ENCODE data around the gene ENKUR. TPM values are rescaled to one million over a fixed set of nuclear protein-coding genes. Genes with fewer than 3 reads are reported as not detected.

The ENKUR gene
- total RNA-seq, 1 experiment from 2014 or later, result 0.13 TPM

GRCh38 chr10:25059990-25060389 is 44.0 kb upstream of the ENKUR start:
- Histone ChIP-seq H3K4me3 (ENCODE audit: low read depth in 2 of 2, low read length in 2 of 2) (no peak overlapping the region), H3K27ac (ENCODE audit: low read length) (no peak overlapping the region), H3K27me3 (ENCODE audit: control insufficient read depth, insufficient read depth, low read length) (no peaks in the 10 kb centered on the region), H3K4me1 (ENCODE audit: control insufficient read depth, insufficient read depth, low read length) (peaks cover 8% of the 10 kb centered on the region), H3K9me3 (ENCODE audit: control insufficient read depth, insufficient read depth, low read depth, low read length) (no peaks in the 10 kb centered on the region), H3K36me3 (ENCODE audit: control insufficient read depth, insufficient read depth, low read length) (no peaks in the 10 kb centered on the region)
- TF ChIP-seq SIN3A (IDR thresholded peaks at IDR 0.05; ENCODE audit: borderline replicate concordance, insufficient read depth, low read depth, low read length), result no peak
- no peak for TF ChIP-seq REST (IDR thresholded peaks at IDR 0.05; ENCODE audit: insufficient read depth in 1 of 2, low read depth in 2 of 2, low read length in 1 of 2)
- no peak for TF ChIP-seq TCF7L2 (IDR thresholded peaks at IDR 0.05; ENCODE audit: low read depth, low read length)
- no peak for TF ChIP-seq POLR2AphosphoS5 (IDR thresholded peaks at IDR 0.05; ENCODE audit: low read depth, low read length)
- TF ChIP-seq CTCF (IDR thresholded peaks at IDR 0.05), result no peak
- DNase-seq (ENCODE audit: low read depth, low spot score), result no peak
- ChIA-PET CTCF (interaction anchor here (0.6 kb wide), 1 partner anchor 414 kb away, joined by 3 read pairs; no protein-coding TSS in a partner anchor), POLR2A (no interaction called here)
- in situ Hi-C loops (cut with HindIII; ENCODE audit: low pct_unique_long_range_greater_than_20kb, low sequenced_read_pairs), result no loop called here
- BruUV-seq (replicated peaks), result no TSS peak
- peak; percentile 81 for ATAC-seq
- intact Hi-C loops (cut with micrococcal nuclease; ENCODE audit: unreplicated experiment), result no loop called here

- H3K27ac ChIP-seq (ENCODE audit: low read length), result no peak overlapping the region
- no TSS peak for BruUV-seq (replicated peaks)
- in situ Hi-C loops (cut with HindIII; ENCODE audit: low pct_unique_long_range_greater_than_20kb, low sequenced_read_pairs) (no loop called here), intact Hi-C loops (cut with micrococcal nuclease; ENCODE audit: unreplicated experiment) (no loop called here)
- POLR2A ChIA-PET, result interaction anchor here (0.6 kb wide), 1 partner anchor 156 kb away, joined by 5 read pairs; no protein-coding TSS in a partner anchor
- no peak for ATAC-seq
- no peaks in the 10 kb centered on the region for H3K36me3 ChIP-seq (ENCODE audit: control insufficient read depth, insufficient read depth, low read length)
- H3K9me3 ChIP-seq (ENCODE audit: control insufficient read depth, insufficient read depth, low read depth, low read length), result no peaks in the 10 kb centered on the region
- CTCF ChIA-PET, result interaction anchor here (0.6 kb wide), 1 partner anchor 56 kb away, joined by 4 read pairs; no protein-coding TSS in a partner anchor
- DNase-seq (ENCODE audit: low read depth, low spot score), result no peak
- TF ChIP-seq REST (IDR thresholded peaks at IDR 0.05; ENCODE audit: insufficient read depth in 1 of 2, low read depth in 2 of 2, low read length in 1 of 2) (no peak), SIN3A (IDR thresholded peaks at IDR 0.05; ENCODE audit: borderline replicate concordance, insufficient read depth, low read depth, low read length) (no peak), POLR2AphosphoS5 (IDR thresholded peaks at IDR 0.05; ENCODE audit: low read depth, low read length) (no peak), CTCF (IDR thresholded peaks at IDR 0.05) (no peak), TCF7L2 (IDR thresholded peaks at IDR 0.05; ENCODE audit: low read depth, low read length) (no peak)
- no peak overlapping the region for H3K4me3 ChIP-seq (ENCODE audit: low read depth in 2 of 2, low read length in 2 of 2)
- H3K27me3 ChIP-seq (ENCODE audit: control insufficient read depth, insufficient read depth, low read length), result no peaks in the 10 kb centered on the region
- peaks cover 8% of the 10 kb centered on the region for H3K4me1 ChIP-seq (ENCODE audit: control insufficient read depth, insufficient read depth, low read length)
These were observed 41.9 kb upstream of the ENKUR start for GRCh38 chr10:25057886-25058285.
